ENCODE results near the gene ARID3C. TPM values are rescaled to one million over a fixed set of nuclear protein-coding genes. Genes with fewer than 3 reads are reported as not detected.

Gene ARID3C
- total RNA-seq, 1 experiment from 2014 or later, result 0.42 TPM

GRCh38 chr9:34644766-34645314, 16.0 kb upstream of the ARID3C start:
- DNase-seq (ENCODE audit: low read depth, low spot score), result no peak
- BruUV-seq (replicated peaks), result no TSS peak
- intact Hi-C loops (cut with micrococcal nuclease), result no loop called here
- TF ChIP-seq REST (IDR thresholded peaks at IDR 0.05; ENCODE audit: low read depth) (no peak), ATF3 (IDR thresholded peaks at IDR 0.05) (no peak), MAX (IDR thresholded peaks at IDR 0.05) (no peak), JUND (IDR thresholded peaks at IDR 0.05) (no peak), ZBTB33 (IDR thresholded peaks at IDR 0.05; ENCODE audit: extremely low read depth, insufficient replicate concordance, low read length) (no peak), ZNF274 (IDR thresholded peaks at IDR 0.05; ENCODE audit: low read depth, low read length) (no peak), RAD21 (IDR thresholded peaks at IDR 0.05; ENCODE audit: low read depth) (no peak), SRF (IDR thresholded peaks at IDR 0.05; ENCODE audit: low read depth) (no peak), CTCF (IDR thresholded peaks at IDR 0.05 in 2 of 3, conservative IDR thresholded peaks at IDR 0.05 in 1 of 3; ENCODE audit: borderline replicate concordance in 1 of 3, insufficient read depth in 1 of 3, low read depth in 2 of 3, low read length in 2 of 3) (no peak), CEBPB (IDR thresholded peaks at IDR 0.05; ENCODE audit: low read depth) (no peak), YY1 (IDR thresholded peaks at IDR 0.05; ENCODE audit: extremely low read depth, insufficient replicate concordance, low read depth, low read length) (no peak), POLR2AphosphoS5 (IDR thresholded peaks at IDR 0.05; ENCODE audit: low read depth, low read length) (no peak)
- Histone ChIP-seq H2AFZ (ENCODE audit: low read depth, low read length, poor library complexity, severe bottlenecking) (no peak overlapping the region), H4K20me1 (ENCODE audit: insufficient read depth) (no peaks in the 10 kb centered on the region), H3K4me1 (ENCODE audit: control insufficient read depth in 1 of 2, insufficient read depth in 2 of 2, low read length in 2 of 2) (peaks cover 17 to 32% of the 10 kb centered on the region in 2 experiments; a peak in 3 of 4 replicates), H3K27ac (ENCODE audit: low read depth, low read length) (no peak overlapping the region), H3K4me3 (replicated peaks in 1 of 2; ENCODE audit: low read depth in 1 of 2, low read length in 2 of 2) (no peak overlapping the region), H3K79me2 (ENCODE audit: insufficient read depth, low read length) (peaks cover 6% of the 10 kb centered on the region; the same call in 1 of the 2 replicates), H3K9me2 (ENCODE audit: insufficient read depth) (no peaks in the 10 kb centered on the region), H3K4me2 (ENCODE audit: low read length) (no peak overlapping the region), H3K36me3 (ENCODE audit: control insufficient read depth in 1 of 2, insufficient read depth in 2 of 2, low read length in 2 of 2) (peaks cover 0 to 6% of the 10 kb centered on the region in 2 experiments; a peak in 1 of 4 replicates), H3K9ac (ENCODE audit: low read length) (no peak overlapping the region), H3K27me3 (ENCODE audit: insufficient read depth, low read length) (no peaks in the 10 kb centered on the region), H3K9me3 (ENCODE audit: control insufficient read depth in 1 of 2, insufficient read depth in 1 of 2, low read depth in 1 of 2, low read length in 2 of 2) (no peaks in the 10 kb centered on the region)
- RAD21 ChIA-PET (ENCODE audit: low non-redundant PET in 1 of 2, low total read pairs in 2 of 2, uncharacterized antibody in 2 of 2, unreplicated experiment in 2 of 2), result no interaction called here
- ATAC-seq, result no peak
- POLR2A ChIA-PET, result interaction anchor here (0.9 to 2.9 kb wide), 2 partner anchors 7 to 11 kb away, joined by 3 to 26 read pairs; partner anchors contain the start of gene SIGMAR1
- CTCF ChIA-PET, result interaction anchor here (1.2 kb wide), 1 partner anchor 11 kb away, joined by 3 read pairs; no protein-coding TSS in a partner anchor

Data from HCT116 (cell line).